Measurements from ENCODE around the gene KIR2DL3. TPM values are rescaled to one million over a fixed set of nuclear protein-coding genes. Genes with fewer than 3 reads are reported as not detected.

The KIR2DL3 gene
- total RNA-seq: not detected in 2 replicates

GRCh38 chr19:54738306-54738705 is at the start of gene KIR2DL3:
Gene KIR2DL3, plus strand, starts transcription at chr19:54738513. Its CDS starts 33 bp downstream, at chr19:54738546.

GRCh38 chr19:54724142-54724541 is 14.2 kb upstream of the KIR2DL3 start, which contains the start of gene KIR3DL3:
Gene KIR3DL3, plus strand, starts transcription at chr19:54724442. Its CDS starts 55 bp downstream, at chr19:54724497.

DNA sequence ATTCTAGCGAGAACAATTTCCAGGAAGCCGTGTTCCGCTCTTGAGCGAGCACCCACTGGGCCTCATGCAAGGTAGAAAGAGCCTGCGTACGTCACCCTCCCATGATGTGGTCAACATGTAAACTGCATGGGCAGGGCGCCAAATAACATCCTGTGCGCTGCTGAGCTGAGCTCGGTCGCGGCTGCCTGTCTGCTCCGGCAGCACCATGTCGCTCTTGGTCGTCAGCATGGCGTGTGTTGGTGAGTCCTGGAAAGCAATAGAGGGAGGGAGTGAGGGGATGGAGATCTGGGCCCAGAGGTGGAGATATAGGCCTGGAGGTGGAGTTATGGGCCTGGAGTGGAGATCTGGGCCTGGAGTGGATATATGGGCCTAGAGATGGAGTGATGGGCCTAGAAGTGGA is 31.3 kb downstream of the KIR2DL3 start, which contains the start of gene KIR2DL1:
TSS of gene KIR2DL1 (plus strand) at position 148 of the 400 bp plus-strand sequence. CDS start at position 206, 58 bp downstream.

Other genes starting within 250 kb of the KIR2DL3 start
- not detected in 2 replicates for gene LAIR2, start 235.7 kb upstream of the KIR2DL3 start, total RNA-seq
- not detected in 2 replicates for gene LILRA2, start 164.7 kb upstream of the KIR2DL3 start, total RNA-seq
- not detected in 2 replicates for gene LILRA1, start 144.9 kb upstream of the KIR2DL3 start, total RNA-seq
- not detected in 2 replicates for gene LILRB1, start 108.0 kb upstream of the KIR2DL3 start, total RNA-seq
- gene LILRB4, start 75.5 kb upstream of the KIR2DL3 start, total RNA-seq: not detected in 2 replicates
- gene KIR3DL3, start 14.1 kb upstream of the KIR2DL3 start, total RNA-seq: not detected in 2 replicates
- gene KIR2DL1, start 31.3 kb downstream of the KIR2DL3 start, total RNA-seq: not detected in 2 replicates
- gene KIR2DL4, start 65.1 kb downstream of the KIR2DL3 start, total RNA-seq: not detected in 2 replicates
- gene KIR3DL1, start 78.0 kb downstream of the KIR2DL3 start, total RNA-seq: not detected in 2 replicates
- gene KIR2DS4, start 94.2 kb downstream of the KIR2DL3 start, total RNA-seq: not detected in 2 replicates
- gene KIR3DL2, start 111.9 kb downstream of the KIR2DL3 start, total RNA-seq: not detected in 2 replicates
- gene FCAR, start 135.7 kb downstream of the KIR2DL3 start, total RNA-seq: not detected in 2 replicates
- gene NCR1, start 167.6 kb downstream of the KIR2DL3 start, total RNA-seq: 0.65 TPM in 1 of 2 replicates, not detected in the other
- not detected in 2 replicates for gene NLRP7, start 209.0 kb downstream of the KIR2DL3 start, total RNA-seq
- gene NLRP2, start 227.9 kb downstream of the KIR2DL3 start, total RNA-seq: 1.1 and 7.5 TPM in 2 replicates